Activated CD8-positive, alpha-beta T cell treated with anti-CD3 and anti-CD28 coated beads, Interleukin-2, amount 10 ng/mL, durations not matched to agents 7 days and 5 days (primary cell): ENCODE results near the gene TEKT5. TPM values are rescaled to one million over a fixed set of nuclear protein-coding genes. Genes with fewer than 3 reads are reported as not detected.

ENCODE experiments used
- ATAC-seq: fragments of 150-1000 bp; cut with Tn5 transposase; one replicate; pipeline ENCODE4 v1.10.0; 2021; ENCODE audit warnings: moderate library complexity
- CTCF ChIA-PET: fragments of 350-600 bp; sonication (Branson Sonifier 250); formaldehyde crosslinking; loops from one replicate; lab custom pipeline; 2021; ENCODE audit warnings: antibody characterized with exemption; lab: Charles Lee
- POLR2A ChIA-PET: fragments of 350-600 bp; sonication (Branson Sonifier 250); formaldehyde crosslinking; loops from one replicate; lab custom pipeline; 2021; ENCODE audit warnings: antibody characterized with exemption; lab: Charles Lee
- DNase-seq: peaks from one replicate; pipeline ENCODE4 v3.0.0-alpha.2; 2020
- H3K27ac Mint-ChIP-seq: one replicate; pipeline ENCODE4 v1.8.0; 2021; ENCODE audit warnings: mild to moderate bottlenecking, mixed read lengths
- H3K27me3 Mint-ChIP-seq: one replicate; pipeline ENCODE4 v1.8.0; 2021; ENCODE audit warnings: low read depth, mixed read lengths
- H3K36me3 Mint-ChIP-seq: one replicate; pipeline ENCODE4 v1.8.0; 2021; ENCODE audit warnings: low read depth, mixed read lengths
- H3K4me1 Mint-ChIP-seq: one replicate; pipeline ENCODE4 v1.8.0; 2021; ENCODE audit warnings: low read depth, mixed read lengths
- H3K4me3 Mint-ChIP-seq: one replicate; pipeline ENCODE4 v1.8.0; 2021; ENCODE audit warnings: mild to moderate bottlenecking, mixed read lengths
- H3K9me3 Mint-ChIP-seq: one replicate; pipeline ENCODE4 v1.8.0; 2022; ENCODE audit warnings: mixed read lengths; ENCODE audit not compliant: insufficient read depth
- total RNA-seq, 2 experiments: library from RNA; stranded (reverse); gene quantifications; one replicate each; pipeline ENCODE4 v1.2.3, GENCODE V29; 2021

Gene TEKT5
- total RNA-seq, 2 experiments from 2014 or later: not detected

DNA sequence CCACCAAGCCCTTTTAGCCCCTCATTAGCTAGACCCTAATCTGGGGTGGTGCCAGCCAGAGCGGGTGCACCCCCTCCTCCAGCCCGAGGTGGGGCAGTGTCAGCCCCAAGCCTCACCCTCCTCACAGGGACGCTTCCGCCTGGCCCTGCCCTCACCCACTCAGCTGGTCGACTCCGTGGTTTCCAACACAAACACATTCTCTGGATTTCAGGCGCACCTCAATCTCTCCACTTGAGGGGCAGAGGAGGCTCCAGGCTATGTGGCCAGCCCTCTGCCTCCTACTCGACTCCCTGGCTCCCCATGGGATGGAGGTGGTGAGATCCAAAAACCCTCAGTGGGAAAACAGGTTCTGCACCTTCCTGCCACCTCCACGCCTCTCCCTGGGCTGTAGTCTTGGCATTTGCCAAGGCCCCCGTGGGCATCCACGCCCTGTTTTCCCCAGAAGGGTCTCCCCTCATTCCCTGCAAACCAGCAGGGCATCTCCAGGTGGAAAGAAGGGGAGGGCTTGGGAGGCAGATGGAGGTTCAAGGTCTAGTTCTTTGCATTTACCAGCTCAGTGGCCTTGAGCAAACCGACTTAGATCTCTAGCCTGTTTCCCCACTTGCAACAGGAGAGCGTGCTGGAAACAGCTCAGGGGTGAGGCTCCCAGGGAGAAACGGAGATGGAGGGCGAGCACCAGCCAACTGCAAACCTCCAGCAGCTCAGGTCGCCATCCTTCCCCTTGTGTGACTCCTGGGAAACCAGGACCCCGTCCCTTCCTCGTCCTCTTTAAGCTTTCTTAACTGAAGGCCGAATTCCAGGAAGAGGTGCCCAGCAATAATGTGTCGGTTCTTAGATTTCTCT is 116.0 kb downstream of the TEKT5 start:
- H3K4me3 Mint-ChIP-seq: no peak overlapping the region
- peaks cover 41% of the 10 kb centered on the region for H3K27me3 Mint-ChIP-seq
- no peak overlapping the region for H3K27ac Mint-ChIP-seq
- no peaks in the 10 kb centered on the region for H3K36me3 Mint-ChIP-seq
- H3K9me3 Mint-ChIP-seq: no peaks in the 10 kb centered on the region
- H3K4me1 Mint-ChIP-seq: peaks cover 2% of the 10 kb centered on the region
- ChIA-PET POLR2A (no interaction called here), CTCF (no interaction called here)
- no peak for DNase-seq
- ATAC-seq: no peak

Other genes starting within 250 kb of the TEKT5 start
- gene EMP2, start 114.3 kb downstream of the TEKT5 start, total RNA-seq: not detected
- 10 to 100 TPM; 24.9 to 28.4 TPM for gene NUBP1, start 48.9 kb upstream of the TEKT5 start, total RNA-seq
- not detected for gene TVP23A, start 123.9 kb upstream of the TEKT5 start, total RNA-seq
- 10 to 100 TPM; 23.3 to 23.6 TPM for gene CIITA, start 182.3 kb upstream of the TEKT5 start, total RNA-seq
- 10 to 100 TPM; 31.9 TPM for gene DEXI, start 247.5 kb upstream of the TEKT5 start, total RNA-seq
- gene CLEC16A, start 249.6 kb upstream of the TEKT5 start, total RNA-seq: 10 to 100 TPM; 32.8 to 38.5 TPM